SK-N-SH (cell line): ENCODE measurements around the gene HLA-DRB1.

Experiments used
- CHD2 ChIP-seq: fragments of 150-350 bp; IDR thresholded peaks from 2 replicates; pipeline ENCODE4 v1.6.1; 2018; ENCODE audit warnings: low read length; ENCODE audit not compliant: partially characterized antibody
- CTCF ChIP-seq: fragments of 200-600 bp; sonication (generic); IDR thresholded peaks from 2 replicates; pipeline ENCODE4 v1.6.1; 2017; ENCODE audit warnings: antibody characterized with exemption, mild to moderate bottlenecking, moderate library complexity
- EP300 ChIP-seq, 2 experiments: IDR thresholded peaks; 2 replicates each; pipeline versions ENCODE4 v1.4.0 to v1.6.1; 2012; ENCODE audit warnings: borderline replicate concordance in 1 of 2, low read depth in 1 of 2, low read length in 1 of 2
- EZH2phosphoT487 ChIP-seq: fragments of 200-600 bp; sonication (generic); IDR thresholded peaks from 2 replicates; pipeline ENCODE4 v1.6.1; 2017; ENCODE audit warnings: low read depth, mixed run types, mild to moderate bottlenecking, antibody characterized with exemption, moderate library complexity, borderline replicate concordance
- FOXM1 ChIP-seq: IDR thresholded peaks from 2 replicates; pipeline ENCODE4 v1.4.0; 2012; ENCODE audit warnings: low read depth, mild to moderate bottlenecking
- POLR2AphosphoS5 ChIP-seq: IDR thresholded peaks from 2 replicates; pipeline ENCODE4 v1.6.1; 2012; ENCODE audit warnings: low read depth, low read length
- RAD21 ChIP-seq: IDR thresholded peaks from 2 replicates; pipeline ENCODE4 v1.6.1; 2012; ENCODE audit warnings: mild to moderate bottlenecking, low read length
- RCOR1 ChIP-seq: fragments of 150-350 bp; IDR thresholded peaks from 2 replicates; pipeline ENCODE4 v1.6.1; 2017; ENCODE audit warnings: antibody characterized with exemption, low read length
- RXRA ChIP-seq: IDR thresholded peaks from 2 replicates; pipeline ENCODE4 v1.4.0; 2012; ENCODE audit warnings: low read depth, mild to moderate bottlenecking, borderline replicate concordance
- SIN3A ChIP-seq: IDR thresholded peaks from 2 replicates; pipeline ENCODE4 v1.6.1; 2012; ENCODE audit warnings: low read depth, mild to moderate bottlenecking, low read length, moderate library complexity, borderline replicate concordance
- YY1 ChIP-seq: IDR thresholded peaks from 2 replicates; pipeline ENCODE4 v1.4.0; 2012; ENCODE audit warnings: low read depth, mild to moderate bottlenecking

GRCh38 chr6:32610682-32611296 is 21.1 kb upstream of the HLA-DRB1 start:
- TF ChIP-seq CTCF, result no peak
- TF ChIP-seq FOXM1, result no peak
- no peak for TF ChIP-seq EP300 (IDR thresholded peaks at IDR 0.05; ENCODE audit: borderline replicate concordance in 1 of 2, low read depth in 1 of 2, low read length in 1 of 2)
- no peak for TF ChIP-seq SIN3A
- TF ChIP-seq RAD21, result no peak
- TF ChIP-seq EZH2phosphoT487, result no peak
- TF ChIP-seq YY1, result no peak
- no peak for TF ChIP-seq RCOR1
- no peak for TF ChIP-seq POLR2AphosphoS5
- no peak for TF ChIP-seq RXRA
- TF ChIP-seq CHD2, result no peak
